NCI-H2107 treated with DMSO at 0.1 percent for 48 hours (cell line): ENCODE results near the gene EYA2.
"Not testable (repeated sequence)": the region's sequence is repeated elsewhere in the genome, so short reads cannot be mapped to it uniquely, and the experiment has no call there.

Source experiments
- DNase-seq: peaks from one replicate; lab custom pipeline; 2025; ENCODE audit not compliant: unreplicated experiment; lab: John Stamatoyannopoulos, UW

The EYA2 gene

DNA sequence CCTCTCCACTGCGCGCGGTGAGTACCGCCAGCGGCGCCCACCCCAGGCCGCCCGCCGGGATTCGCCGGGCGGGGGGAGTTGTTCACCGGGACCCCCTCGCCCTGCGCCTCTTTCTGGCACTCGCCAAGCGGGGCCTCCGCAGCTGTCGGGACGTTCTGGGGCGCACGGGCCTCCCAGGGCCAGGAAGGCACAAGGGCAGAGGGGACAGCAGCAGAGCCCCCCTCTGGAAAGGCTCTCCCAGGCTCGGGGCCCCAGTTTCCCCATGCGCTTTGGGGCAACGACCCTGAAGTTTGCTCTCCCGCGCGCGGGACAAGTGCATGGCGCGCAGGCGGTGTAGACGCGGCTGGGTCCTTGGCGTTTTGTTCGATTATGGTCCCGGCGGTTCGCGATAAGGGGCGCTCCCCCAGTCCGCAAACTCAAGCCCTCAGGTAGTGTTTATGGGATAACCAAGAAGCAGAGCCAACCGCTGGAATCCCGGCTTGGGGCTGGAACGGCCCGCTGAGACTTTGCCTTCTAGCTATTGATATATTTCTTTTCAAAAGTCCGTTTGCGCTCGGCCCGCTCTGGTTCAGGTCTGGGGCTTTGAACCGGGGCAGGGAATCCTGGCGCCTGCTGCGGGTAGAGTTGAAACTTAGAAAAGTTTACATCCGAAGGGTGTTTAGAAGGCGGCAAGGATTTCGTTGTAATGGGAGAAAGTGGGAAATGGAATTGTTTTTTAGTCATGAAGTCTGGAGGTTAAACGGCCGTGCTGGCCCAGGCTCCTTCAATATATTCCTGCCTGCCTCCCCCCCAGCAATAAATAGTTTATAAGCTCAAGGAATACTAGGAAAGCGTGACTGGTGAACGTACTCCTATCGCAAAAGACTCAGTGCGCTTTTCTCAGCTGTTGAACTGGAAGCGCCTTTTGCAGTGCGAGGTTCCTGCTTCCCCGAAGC is 595 bp downstream of the EYA2 start:
- DNase-seq = no peak

DNA sequence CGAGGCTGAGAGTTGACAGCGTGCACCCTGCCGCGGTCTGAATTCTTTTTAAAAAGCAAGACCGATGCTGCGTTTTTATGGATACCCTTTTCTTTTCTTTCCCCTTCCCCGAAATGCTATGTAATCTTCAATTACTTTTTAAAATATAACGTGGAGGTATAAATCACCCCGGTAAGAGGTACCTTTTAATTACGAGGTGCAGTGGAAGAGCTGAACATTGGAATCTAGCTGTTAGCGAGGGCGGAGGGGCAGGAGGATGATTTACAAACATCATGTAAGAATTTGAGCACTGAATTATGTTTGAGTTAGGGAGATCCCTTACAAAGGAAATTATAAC is 1.2 kb downstream of the EYA2 start:
- no peak for DNase-seq

DNA sequence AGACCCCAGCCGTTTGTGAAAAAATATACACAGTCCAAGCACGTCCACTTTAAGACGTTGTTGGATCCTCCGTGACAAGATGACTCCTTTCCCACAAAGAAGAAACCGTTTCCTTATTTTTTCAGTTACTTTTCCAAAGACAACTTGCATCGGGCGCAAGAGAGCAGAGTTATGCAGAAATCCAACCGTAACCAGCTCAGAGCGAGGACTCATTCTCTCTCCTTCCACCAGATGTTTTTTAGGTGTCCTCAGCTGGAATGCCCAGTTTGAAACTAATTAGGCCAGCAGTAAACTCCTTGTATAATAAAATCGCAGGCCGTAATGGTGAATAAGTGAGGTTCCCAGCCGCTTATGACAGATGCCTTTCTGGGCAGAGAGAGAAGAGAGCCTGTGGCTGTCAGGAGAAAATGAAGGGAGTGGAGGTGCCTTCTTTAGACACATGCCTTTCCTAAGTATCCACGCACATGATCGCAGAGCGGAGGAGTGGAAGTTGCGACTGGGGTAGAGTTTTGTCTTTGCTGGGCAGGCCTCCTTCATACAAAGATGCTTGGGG is 2.8 kb downstream of the EYA2 start:
- no peak for DNase-seq

DNA sequence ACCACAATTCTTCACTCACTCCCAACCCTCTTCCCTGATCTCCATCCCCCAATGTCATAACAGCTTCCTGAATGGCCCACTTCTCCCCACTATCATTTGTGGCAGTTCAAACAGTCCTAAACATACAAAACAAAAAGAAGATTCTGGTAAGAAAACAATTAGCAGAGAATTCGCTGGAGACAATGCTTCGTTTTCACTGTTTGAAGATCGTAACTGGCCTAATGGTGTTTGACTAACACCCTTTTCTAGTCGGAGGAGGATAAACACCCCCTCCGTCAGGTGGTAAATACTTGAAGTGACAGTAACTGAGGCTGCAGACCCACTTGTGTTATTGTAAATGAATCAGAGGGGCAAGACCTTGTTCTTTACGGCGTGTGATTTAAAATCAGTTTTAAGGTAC is 3.8 kb downstream of the EYA2 start:
- DNase-seq = no peak

DNA sequence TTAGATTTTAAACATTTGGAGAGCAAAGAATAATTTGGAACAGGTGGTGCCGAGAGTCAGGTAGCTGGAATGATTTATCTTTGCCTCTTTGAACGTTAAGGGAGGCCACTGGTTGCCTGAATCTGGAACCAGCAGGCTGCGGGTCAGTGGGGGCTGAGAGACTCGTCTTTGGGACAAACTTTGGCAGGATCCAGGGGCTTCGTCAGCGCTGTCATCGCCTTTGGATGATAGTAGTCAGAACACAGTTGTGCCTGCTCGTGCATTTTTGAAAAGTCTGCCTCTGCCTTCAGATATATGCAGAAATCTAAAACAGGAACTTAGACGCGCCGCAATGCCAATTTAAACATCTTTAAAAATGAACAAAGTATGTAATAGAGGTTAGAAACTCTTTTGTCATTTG is 5.0 kb downstream of the EYA2 start:
- DNase-seq = no peak

DNA sequence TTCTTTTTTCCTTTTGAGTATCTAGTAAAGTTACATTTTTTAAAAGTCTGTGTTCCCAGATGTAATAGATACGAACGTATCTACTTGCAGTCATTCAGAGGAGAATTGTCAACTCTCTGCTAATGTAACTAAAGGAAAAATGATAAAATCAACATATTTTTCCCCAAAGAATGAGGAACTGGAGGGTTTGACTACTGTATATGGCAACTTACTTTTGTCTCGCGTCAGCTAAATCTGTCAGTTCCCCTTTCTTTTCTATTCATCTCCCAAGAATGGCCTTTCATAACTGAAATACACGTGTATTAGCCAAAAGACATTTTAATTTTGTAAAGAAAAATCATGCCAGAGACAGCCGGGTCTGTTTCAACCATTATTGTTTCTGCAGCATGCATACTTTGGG is 5.4 kb downstream of the EYA2 start:
- DNase-seq = no peak

DNA sequence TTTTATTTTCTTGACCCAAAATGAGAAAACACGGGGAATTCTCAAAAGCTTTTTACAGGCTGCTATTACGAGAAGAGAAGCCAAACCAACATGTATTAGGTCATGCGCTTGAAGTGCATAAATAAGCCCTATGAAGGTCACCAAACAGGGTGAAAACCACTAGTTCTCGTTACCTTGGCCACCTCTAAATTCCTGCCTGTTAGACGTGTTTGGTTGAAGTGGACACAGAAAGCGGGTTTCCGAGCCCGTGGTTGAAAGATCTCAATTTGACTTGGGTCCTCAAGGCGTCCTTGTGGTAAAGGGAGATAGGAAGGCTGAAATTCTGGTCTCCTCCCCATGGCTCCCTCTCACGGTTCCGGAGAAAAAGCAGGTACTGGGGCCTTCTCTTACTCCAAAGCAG is 6.2 kb downstream of the EYA2 start:
- no peak for DNase-seq

DNA sequence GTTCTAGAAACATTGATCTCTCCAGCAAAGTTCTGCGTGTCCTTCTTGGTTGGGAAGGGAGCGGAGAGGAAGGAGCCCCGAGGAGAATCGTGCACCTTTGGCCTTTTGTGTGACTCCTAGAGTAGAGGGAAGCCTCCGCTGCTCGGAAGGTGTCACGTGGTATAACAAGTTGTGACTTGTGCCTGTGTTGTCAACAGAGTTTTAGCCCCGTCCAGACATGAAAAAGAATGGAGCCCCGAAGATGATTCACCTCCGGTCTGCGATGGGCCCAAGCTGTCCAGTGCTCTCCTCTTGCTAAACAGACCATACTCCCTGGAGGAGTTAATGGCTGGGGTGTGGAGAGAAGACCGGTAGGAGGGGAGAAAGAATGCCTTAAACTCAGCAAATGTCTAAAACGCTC is 7.0 kb downstream of the EYA2 start:
- no peak for DNase-seq

DNA sequence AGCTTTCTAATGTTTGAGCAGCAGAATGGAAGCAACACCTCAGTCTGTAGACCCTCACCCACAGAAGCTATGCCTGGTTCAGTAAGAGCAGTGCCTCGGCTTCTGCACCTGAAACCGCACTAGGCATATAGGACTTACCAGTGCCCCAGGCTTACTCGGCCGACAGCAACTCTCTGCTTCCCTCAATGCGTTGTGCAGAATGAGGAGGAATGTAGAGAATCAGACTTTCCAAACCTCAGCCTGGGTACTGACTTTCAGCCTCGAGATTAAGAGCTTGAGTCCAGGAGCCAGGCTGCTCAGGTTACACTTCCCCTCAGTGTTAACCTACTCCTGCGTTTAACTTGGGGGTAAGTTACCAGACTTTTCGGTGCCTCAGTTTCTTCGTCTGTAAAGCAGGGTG is 8.6 kb downstream of the EYA2 start:
- no peak for DNase-seq

DNA sequence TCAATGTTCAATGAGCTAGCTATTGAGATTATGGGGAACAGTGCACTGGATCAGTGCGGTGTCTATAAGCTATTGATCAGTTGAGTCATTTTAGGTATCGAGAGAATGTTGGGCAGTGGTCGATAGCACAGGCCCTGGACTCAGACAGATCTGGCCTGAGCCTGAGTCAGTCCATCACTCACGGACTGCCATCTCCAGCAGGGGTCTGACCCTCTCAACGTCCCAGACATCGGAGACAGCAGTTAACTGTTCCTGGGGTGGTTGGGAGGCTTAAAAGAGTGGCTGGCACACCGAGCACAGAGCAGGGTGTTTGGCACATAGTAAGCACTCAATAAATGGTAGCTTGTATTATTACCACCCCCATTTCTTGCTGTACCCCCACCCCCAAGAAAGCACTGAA is 9.3 kb downstream of the EYA2 start:
- no peak for DNase-seq

DNA sequence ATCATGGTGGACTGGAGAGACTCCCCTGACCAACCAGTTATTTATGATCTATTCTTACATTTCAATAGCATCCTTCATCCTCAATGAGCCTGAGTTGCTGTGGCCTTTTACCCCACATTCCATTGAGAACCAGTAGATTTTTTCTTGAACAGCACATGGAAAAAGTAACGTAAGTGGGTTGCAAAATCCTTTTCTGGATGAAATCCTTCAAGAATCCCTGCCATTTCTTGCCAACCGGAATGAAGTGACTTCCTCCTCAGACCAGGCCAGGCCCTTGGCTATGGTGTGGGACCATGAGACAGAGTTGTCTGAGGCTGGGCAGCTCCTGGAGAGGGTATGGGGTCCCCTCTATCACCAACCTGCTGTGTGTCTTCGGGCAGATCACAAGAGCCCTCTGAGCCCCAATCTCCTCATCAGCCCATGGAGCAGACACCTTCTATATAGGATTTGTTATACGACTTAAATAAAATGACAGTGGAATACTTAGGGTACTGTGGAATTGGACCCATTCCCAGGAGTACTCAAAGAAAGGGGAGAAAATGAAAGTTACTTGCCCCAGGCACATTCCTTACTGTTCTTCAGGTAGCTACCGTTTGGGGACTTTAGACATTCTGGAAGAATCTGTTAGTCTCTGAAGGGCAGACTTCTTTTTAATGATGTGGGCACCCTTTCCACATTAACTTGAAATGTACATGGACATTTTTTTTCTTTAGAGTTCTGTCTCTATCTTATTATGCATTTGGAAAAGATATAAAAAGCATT is 10.9 kb downstream of the EYA2 start:
- no peak for DNase-seq

DNA sequence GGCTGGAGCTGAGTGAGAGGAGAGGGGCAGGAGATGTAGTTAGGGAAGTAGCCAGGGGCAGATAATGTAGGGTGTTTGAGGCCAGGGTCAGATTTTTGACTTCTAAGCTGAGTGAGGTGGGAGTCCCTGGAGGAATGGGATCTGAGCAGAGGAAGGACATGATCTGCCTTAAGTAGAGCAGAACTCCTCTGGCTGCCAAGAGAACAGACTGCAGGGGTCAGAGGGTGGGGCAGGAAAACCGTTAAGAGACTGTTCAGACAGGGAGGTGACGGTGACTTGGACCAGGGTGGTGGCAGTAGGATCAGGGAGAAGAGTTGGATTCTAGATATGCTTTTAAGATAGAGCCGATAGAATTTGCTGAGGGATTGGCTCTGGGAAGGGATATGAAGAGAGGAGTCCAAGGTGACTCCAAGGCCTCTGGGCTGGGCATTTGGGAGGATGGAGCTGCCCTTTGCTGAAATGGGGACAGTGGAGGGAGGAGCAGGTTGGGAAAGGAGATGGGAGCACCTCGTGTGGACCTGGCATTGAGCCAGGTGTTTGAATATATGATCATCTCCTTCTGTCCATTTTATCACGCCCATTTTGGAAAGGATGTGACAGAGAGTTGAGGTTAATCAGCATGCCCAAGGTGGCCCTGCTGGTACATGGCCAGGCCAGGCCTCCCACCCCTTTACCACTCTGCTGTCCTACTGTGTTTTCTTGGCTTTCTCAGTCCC is 18.8 kb downstream of the EYA2 start:
- no peak for DNase-seq

DNA sequence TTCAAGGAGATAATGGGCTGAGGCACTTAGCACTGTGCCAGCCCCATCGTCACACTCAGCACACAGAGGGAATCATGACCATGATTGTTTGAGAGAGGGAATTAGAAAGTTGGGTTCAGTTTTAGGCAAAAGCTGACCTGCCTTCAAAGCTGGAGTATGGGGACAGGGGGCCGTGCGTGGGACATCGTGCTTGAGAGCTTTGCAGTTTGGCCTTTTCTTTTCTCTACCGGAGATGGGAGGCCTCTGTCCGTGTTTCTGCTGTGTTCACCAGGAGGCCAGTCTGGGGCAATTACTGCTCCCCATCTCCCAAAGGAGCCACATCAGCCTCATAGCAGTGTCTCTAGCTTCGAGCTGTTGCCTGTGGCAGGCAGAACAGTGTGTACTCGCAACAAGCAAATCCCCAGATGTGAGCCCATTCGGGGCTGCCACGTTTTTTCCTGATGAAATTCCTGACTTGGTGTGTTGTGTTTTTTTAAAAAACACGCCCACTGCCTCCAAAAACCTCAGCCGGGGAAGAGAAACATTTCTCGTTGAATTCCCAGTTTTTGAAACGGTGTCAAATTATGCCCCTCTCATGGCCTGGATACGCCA is 20.2 kb downstream of the EYA2 start:
- DNase-seq = no peak

DNA sequence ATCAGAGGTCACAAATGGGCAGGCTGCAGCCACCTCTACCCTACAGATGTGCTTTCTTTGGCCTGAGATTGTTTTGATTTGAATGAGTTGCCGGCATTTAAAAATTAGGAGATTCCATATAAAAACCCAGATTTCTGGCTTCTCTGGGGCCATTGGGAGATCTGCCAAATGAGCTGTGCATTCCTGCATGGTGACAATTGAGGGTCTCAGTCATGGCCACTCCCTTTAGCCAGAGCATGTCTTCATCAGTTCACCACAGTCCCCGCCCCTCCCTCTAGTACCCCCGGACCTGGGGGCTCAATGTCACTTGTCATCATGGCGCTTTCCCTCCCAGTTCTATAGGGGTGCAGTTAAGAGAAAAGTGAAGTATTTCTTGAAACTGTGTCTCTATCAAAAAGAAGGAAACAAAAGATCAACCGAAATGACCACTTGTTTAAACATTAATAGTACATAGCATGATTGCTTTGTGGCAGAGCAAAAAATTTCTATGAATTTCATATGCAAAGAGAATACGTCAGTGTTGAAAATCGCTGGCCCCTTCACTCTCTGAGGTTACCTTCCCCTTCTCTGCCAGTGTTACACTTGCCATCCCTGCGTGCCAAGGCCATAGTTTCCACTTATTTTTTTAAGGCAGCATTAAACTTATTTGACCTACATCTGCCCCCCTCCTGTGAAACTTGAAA is 21.1 kb downstream of the EYA2 start:
- no peak for DNase-seq

DNA sequence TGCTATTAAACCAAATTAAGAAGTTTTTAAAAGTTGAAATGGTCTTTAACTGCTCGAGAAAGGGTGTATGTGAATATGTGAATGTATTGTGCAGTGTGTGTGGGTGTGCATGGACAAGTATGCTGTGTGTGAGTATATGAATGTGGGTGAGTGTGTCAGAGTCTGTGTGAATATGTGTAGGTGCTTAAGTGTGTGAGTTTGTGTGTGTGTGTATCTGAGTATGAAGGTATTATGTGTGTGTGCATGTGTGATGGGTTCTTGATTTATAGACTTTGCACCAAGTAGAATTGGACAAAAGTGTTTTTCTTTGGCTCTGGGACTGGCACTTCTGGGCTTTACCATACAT is 21.6 kb downstream of the EYA2 start:
- DNase-seq = no peak

DNA sequence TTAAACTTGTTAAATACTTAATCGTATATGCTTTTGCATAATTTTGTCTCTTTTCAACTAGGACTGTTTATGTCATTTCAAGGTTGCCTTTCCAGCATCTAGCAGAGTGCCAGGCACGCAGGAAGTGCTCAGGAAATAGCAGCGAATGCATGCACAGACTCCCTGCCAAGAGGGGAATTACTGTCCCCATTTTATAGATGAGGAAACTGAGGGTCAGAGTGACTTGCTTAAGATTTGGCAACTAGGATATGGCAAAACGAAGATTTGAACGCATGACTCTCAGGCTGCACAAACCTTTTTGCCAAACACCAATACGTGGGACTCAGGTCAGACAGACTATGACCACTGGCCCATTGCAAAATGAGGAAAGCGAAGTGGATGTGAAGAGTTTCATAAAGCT is 22.5 kb downstream of the EYA2 start:
- DNase-seq = no peak

DNA sequence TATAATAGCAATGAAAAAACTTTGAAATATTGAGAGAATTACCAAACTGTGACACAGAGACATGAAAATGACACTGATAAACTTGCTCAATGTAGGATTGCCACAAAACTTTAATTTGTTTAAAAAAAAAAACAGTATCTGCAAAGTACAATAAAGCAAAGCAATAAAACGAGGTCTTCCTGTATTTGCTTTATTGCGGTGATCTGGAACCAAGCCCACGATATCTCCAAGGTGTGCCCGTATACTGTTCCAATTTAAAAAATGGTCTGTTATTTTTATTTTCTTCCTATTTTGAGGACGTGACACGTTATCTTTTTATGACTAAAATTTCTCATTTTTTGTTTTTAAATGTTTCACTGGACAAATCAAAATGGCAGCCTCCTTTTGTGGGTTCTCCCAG is 25.5 kb downstream of the EYA2 start:
- no peak for DNase-seq

DNA sequence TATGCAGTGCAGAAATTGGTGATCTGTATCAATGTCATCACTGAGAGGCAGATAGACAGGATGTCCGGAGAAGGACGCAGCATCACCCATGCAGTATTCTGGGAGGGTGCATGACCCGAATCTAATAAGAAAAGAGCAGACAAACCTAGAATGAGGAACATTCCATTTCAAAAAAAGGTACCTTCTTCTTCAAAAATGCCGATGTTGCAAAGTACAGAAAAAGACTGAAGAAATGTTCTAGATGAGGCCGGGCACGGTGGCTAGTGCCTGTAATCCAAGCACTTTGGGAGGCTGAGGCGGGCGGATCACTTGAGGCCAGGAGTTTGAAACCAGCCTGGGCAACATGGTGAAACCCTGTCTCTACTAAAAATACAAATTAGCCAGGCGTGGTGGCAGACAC is 28.2 kb downstream of the EYA2 start:
- DNase-seq = not testable (repeated sequence)

DNA sequence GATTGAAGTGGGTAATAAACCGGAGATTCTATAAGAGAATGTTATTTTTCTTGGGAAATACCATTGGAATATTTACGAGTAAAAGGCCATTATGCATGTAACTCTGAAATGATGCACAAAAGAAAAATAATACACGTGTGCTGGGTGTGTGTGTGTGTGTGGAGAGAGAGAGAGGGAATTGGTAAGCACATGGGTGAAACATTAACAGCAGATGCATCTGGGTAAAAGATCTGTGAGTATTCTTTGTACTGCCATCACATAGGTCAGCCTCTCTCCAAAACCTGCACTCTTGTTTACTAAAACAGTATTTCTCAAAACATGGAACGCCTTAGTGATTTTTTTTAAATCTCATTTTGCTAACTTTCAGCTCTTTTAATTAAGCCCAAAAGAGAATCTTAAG is 28.9 kb downstream of the EYA2 start:
- no peak for DNase-seq

DNA sequence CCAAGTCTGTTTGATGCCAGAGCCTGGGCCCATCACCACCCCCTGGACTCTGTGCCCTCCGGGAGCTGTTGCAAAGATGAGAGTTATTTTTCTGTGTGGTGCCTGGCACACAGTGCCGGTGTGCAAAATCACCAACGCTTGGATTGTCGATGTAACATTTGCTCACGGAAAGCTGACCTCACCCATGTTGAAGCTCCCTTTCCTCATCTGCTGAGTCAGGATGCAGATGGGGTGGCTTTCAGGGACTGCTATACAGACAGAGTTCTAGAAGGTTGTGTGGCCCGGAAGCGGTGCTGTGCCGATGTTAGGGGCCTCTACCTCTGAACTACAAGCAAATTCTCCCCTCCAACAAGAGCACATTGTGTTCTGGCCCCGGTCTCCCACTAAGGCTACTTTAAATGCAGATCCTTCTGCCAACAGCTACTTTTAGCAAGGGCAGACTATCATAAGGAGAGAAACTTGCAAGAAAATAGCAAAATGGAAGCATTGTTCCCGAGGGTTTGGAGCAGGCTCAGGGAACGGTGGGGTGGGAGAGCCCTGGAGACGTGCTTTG is 34.0 kb downstream of the EYA2 start:
- no peak for DNase-seq
